Stimulated activated CD8-positive, alpha-beta memory T cell treated with anti-CD3 and anti-CD28 coated beads, Interleukin-7, amount 100 ng/mL, for 1 hour (primary cell): ENCODE results near the gene SIGLEC1.

Experiments used
- DNase-seq, 2 donors: peaks; one replicate each; pipeline ENCODE4 v3.0.0-alpha.2; 2020; ENCODE audit warnings: low read depth in 2 of 2

SIGLEC1 gene

GRCh38 chr20:3728876-3729275 is 16.5 kb upstream of the SIGLEC1 start:
- no peak for DNase-seq

DNA sequence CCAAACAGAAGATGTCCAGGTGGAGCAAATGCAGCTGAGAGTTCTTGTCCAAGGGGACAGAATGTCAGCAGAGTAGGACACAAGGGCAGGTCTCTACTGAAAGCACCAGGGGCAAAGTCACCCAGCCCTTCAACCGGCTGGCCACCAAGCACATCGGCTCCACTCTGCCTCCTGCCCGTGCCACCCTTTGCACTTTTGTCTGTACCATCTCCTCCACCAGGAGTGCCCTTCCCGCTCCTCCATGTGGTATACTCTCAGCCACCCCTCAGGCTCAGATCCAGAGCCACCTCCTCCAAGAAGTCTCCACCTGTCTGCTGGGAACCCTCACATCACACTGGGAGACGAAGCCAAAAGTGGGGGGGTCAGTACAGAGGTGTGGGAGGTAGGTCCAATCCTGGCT is 16.0 kb upstream of the SIGLEC1 start:
- DNase-seq, result no peak

DNA sequence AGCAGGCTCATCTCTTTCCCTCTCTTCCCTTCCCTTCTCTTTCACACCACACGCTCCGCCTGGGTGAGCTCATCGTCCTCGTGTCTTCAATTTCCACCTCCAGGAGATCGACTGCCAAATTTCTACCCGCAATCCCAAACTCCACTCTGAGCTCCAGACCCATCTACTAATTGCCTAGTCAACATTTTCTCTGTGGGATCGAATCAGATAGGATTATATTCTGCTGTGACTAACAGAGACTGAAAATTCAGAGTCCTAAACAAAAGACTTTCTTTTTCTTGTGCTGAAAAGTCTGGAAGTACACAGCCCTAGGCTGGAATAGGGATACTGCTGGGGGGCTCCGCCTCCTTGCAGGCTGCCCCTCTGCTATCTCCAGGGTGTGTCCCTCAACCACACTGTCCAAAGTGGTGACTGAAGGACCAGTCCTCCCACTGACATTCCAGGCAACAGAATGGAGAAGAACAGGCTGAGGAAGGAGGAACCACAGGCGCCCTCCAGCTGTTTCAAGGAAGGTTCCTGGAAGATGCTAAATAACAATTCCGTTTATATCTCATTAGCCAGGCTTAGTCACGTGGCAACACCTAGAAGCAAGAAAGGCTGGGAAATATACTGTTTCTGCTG is 15.1 kb upstream of the SIGLEC1 start:
- no peak for DNase-seq

DNA sequence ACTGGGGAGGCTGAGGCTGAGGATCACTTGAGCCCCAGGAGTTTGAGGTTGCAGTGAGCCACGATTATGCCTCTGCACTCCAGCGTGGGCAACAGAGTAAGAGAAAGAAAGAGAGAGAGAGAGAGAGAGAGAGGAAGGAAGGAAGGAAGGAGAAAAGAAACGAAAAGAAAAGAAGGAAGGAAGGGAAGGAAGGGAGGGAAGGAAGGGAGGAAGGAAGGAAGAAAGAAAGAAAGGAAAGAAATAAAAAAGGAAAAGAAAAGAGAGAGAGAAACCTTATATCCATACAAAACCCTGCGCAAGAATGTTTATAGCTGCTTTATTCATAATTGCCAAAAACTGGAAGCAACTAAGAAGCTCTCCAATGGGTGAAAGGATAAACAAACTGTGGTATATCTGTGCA is 12.0 kb upstream of the SIGLEC1 start:
- no peak for DNase-seq

DNA sequence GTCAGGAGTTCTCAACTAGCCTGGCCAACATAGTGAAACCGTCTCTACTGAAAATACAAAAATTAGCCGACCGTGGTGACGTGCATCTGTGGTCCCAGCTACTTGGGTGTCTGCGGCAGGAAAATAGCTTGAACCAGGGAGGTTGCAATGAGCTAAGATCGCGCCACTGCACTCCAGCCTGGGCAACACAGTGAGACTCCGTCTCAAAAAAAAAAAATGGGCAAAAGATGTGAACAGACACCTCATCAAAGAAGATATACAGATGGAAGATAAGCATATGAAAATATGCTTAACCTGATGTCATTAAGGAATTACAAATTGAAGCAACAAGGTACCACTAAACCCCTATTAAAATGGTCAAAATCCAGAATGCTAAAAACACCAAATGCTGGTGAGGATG is 10.9 kb upstream of the SIGLEC1 start:
- DNase-seq, result no peak

DNA sequence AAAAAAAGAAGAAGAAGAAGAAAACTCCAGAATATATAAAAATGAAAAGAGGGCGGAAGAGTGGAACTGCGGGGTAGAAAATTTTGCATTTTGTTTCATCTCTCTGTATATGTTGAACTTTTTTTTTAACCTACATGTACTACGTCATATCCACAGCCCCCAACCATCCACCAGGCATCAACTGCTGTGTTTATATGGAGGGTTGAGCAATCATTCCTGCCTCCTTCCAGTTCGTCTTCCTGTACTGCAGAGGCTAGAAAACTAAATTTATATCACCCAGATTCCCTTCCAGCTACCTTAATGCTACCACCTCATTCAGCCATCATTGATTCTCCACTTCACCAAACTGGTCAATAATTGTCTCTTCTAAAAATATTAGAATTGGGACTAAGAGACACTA is 9.5 kb upstream of the SIGLEC1 start:
- no peak for DNase-seq

DNA sequence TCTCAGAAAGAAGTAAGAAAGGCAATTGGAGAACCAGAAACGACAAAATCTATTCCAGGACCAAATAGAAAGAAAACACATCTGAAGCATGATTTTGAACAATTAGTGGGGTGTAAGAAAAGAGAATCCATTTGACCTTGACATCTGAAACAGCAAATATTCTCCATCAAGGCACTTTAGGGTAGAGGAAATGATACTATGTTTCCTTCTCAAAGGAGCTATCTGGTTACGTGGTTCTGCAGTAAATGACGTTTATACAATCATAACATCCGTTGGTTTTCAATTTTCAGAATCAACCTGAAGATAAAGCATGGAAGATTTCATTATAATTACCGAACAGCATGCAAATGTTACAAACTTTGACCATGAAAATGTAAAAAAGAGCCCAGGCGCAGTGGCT is 8.2 kb upstream of the SIGLEC1 start:
- DNase-seq, result no peak

GRCh38 chr20:3720068-3720467 is 7.7 kb upstream of the SIGLEC1 start:
- DNase-seq, result no peak

- DNase-seq, result no peak
Measured at GRCh38 chr20:3719046-3719445, 6.6 kb upstream of the SIGLEC1 start.

- DNase-seq, result no peak
Measured at GRCh38 chr20:3716195-3716834, 3.9 kb upstream of the SIGLEC1 start.

DNA sequence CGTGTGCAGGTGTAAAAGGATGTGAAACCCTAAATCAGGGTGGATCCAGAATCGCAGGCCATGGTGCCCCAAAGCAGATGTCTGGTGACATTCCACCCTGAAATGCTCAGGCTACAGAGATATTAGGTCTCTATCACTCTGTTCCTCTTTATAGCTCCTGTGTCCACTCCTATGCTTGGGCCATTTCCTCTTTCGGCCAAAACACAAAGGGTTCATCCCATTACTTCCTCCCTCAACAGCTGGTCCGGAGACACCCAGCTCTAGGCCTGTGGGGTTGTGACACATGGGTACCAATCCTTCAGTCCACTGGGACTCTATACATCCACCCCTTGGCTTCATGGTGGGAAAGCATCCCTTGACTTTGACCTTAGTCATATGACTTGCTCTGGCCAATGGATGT is 1.7 kb upstream of the SIGLEC1 start:
- DNase-seq, result no peak

GRCh38 chr20:3711484-3711941 is 887 bp downstream of the SIGLEC1 start:
- no peak for DNase-seq

DNA sequence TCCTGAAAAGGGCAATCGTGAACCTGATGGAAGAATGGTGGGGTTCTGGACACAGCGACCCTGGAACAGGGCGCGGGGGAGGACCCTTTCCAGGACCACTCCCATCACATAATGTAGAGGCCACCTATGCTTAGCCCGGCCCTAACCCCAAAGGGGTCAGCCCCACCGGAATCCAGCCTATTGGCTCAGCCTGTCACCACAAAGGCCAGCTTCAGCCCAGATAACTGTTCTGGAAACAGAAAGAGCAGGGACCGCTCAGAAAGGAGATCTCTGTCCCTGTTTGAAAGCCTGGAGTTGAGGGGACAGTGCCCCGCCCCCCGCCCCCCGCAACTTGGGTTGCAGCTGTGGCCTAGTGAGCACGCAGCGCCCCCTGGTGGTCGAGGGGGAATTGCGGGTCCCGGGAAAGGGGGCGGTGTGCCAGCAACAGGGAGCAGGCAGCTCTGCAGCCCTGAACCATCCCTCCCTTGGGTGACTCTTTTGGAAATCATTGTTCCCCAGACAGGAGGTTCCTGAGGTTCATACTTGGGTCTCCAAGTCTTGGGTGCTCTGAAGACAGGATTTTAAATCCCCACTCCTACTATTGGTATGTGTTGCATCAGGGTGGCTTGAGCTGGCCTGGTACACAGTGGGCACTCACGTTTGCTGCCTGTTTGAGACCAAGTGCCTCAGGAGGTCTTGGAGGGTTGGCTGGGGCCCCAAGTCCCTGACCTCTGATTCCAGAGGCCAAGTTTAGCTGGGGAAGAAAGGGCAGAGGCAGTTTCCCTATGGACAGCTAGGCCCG is 1.5 kb downstream of the SIGLEC1 start:
- DNase-seq, result peak; percentile 42 to 61

DNA sequence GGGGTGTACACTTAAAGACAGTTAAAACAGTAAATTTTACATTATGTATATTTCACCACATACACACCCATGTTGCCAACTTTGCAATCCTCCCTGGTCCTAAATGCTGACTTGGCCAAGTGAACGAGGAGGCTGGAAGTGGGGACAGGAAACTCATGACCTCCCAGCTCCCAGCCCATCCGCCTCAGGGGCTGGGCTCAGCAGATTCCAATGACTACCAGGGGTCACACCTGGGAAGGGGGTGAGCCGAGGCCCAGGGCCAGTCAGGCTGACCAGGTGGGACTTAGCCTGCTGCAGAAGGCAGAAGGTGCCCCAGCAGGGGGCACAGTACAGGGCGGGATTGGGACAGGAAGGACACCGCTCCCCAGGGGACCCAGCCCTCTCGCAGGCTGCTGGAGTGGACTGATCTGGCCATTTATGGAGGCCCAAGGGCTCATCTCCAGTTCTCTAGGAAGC is 2.4 kb downstream of the SIGLEC1 start:
- no peak for DNase-seq

- no peak for DNase-seq
Measured at GRCh38 chr20:3707508-3707899, 4.9 kb downstream of the SIGLEC1 start.

DNA sequence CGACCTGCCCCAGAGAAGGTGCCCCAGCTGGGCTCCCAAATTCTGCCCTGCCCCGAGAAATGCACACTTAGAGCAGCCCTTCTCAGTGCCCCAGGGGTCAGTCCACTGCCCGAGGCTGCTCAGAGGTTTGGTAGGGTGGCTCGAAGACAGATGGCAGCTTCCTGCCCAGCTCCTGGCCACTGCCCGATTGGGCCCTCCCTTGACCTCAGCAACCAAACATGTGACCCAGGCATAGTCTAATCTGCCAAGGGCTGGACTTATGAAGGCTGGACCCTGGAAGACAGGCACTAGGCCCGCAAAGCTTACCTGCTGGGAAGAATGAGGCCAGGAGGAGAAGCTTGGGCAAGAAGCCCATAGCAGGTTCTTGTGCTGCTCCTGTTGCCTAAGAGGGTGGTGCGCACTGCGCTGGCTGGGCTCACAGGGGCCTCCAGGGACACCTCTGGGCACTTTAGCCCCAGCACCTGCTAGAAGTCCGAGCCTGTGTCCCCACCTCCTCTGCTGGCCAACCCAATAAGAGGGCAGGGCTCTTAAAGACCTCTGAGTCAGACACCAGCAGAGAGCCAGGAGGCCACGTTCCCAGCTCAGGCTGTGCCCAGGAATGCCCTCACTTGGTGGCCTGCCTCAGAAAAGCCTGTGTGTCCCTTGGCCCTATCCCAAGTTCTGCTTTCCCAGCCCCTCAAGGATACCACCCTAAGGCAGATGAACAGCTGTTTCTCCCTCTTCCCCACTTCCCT is 5.5 kb downstream of the SIGLEC1 start:
- no peak for DNase-seq

- DNase-seq, result no peak
Measured at GRCh38 chr20:3705970-3706739, 6.2 kb downstream of the SIGLEC1 start.

GRCh38 chr20:3705491-3705969 is 6.9 kb downstream of the SIGLEC1 start:
- no peak for DNase-seq

- no peak for DNase-seq
Measured at GRCh38 chr20:3704087-3704486, 8.3 kb downstream of the SIGLEC1 start.

DNA sequence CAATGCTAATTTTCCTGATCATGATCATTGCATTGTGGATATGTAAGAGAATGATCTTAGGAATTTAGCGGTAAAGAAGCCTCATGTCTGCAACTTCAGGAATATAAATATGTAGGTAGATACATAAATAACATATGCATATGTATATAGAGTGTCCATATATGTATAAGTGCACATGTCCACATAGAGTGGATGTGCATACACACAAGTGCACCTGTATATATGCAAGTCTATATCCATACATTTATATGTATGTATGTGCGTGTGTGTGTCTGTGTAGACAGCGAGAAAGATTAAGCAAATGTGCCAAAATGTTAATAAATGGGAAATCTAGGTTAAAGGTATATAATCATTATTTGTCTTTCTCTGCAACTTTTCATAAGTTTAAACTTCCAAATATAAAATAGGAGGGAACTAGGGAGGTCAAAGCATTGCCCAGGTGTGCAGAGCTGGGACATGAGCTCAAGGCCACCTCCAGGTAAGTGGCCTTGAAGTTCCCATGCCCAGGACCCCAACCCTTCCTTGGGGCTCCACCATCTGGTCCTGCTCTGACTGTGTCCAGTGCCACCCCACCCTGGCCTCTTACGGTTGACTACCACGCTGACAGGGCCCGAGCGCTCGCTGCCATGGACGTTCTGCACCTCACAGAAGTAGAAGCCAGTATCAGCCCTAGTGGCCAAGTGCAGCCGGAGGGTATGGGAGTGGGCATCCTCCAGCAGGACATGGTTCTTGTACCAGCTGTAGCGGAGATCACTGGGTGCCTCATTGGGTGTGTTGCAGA is 9.6 kb downstream of the SIGLEC1 start:
- DNase-seq, result no peak
